ENCODE results near the gene TGM1.
A peak's percentile ranks its signal among the peaks of the same experiment; 100 is the strongest.

Gene TGM1

DNA sequence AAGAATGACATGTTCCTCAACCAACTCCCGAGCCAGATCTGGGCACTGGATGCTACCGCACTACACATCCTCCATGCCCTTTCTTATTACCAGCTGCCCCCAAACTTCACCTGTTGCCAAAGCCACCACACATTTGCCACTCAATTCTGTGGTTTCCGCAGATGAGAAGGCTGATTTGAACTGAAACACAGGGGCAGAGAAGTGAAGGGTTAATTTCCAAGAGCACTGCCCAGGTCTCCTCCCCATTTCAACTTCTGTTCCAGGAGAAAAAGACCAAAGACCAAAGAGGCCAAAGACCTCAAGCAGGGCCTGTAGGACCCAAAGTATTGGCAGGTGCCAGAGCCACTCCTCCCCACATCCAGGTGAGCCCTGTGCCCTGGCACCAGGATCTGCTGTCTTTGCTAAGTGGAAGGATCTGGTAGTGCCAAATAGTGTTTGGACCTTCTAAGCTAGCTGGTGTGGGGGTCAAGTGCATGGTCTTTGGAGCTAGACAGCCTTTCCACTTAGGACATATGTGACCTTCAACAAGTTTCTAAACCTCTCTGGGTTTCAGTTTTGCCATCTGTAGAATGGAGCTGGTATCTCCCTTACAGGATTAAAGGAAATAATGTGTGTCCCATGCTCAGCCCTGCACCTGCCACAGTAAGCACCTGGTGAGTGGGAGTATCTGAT, 28.6 kb upstream of the TGM1 start:
- DNase-seq = no peak

GRCh38 chr14:24290746-24291145, 27.8 kb upstream of the TGM1 start:
- no peak for DNase-seq

- DNase-seq = peak; percentile 84
Measured at GRCh38 chr14:24289649-24290280, 26.8 kb upstream of the TGM1 start.

DNA sequence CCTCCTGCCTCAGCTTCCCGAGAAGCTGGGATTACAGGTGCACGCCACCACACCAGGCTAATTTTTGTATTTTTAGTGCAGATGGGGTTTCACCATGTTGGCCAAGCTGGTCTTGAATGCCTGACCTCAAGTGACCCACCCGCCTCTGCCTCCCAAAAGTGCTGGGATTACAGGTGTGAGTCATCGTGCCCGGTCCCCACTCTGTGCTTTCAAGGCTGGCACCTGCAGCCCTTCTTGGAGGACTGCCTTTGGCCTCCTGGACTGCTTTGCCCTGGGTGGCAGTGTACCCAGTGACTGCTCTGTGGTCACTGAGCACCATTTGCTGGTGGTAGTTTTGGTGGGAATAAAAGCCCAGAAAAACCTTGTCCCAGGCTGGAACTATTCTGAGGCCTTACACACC, 24.0 kb upstream of the TGM1 start:
- DNase-seq = no peak

- no peak for DNase-seq
Measured at GRCh38 chr14:24285351-24285750, 22.4 kb upstream of the TGM1 start.

DNA sequence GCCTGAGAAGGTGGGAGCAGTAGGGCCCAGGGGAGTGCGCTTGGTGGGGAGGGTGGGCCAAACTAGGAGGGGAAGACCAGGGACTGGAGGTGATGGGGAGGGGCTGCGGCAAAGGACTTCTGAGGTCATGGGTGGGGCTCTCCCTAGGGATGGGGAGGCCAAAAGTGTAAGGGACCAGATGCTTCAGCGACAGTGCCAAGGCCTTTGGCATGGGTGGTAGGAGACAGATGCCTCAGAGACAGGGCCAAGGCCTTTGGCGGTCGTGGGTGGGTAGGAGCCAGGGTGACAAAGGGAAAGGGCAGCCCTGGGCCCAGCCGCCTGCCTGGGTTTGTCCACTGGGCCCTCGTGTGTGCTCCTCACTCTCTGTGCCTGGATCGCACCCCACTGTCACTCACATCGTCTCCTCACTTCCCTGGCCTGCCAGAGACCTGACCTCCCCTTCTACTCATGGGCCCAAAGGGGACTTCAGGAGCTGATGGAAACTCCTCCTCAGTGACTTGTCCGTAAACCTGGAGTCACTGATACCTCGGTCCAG, 21.6 kb upstream of the TGM1 start:
- no peak for DNase-seq

DNA sequence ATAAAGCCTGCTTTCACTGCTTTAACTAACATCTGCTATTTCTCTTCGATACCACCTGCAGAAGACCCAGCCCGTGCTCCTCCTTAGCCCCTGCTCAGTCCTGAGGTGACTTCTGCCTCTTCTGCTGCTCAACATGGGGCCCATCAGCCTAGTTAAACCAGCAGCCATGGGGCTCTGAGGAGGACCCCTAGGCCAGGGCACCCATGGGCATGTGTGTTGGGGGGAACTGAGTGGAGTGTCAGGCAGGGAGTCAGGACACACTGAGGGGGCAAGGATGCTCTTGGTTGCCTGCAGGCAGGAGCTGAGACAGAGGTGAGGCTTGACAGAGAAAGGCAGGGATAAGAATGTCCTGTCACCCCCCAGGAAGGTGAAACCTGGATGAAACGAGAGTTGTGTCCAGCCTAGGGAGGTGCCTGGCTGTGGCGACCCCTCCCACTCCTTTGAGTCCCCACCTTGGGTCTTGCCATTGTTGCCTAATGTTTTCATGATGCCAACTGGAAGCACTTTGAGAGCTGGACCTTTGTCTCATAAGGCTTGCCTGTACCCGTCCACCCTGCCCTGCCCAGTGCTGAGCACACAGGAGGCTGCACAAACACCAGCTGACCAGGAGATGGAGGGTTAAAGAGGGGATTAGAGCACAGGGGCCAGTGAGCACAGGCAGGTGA, 21.0 kb upstream of the TGM1 start:
- DNase-seq = no peak

DNA sequence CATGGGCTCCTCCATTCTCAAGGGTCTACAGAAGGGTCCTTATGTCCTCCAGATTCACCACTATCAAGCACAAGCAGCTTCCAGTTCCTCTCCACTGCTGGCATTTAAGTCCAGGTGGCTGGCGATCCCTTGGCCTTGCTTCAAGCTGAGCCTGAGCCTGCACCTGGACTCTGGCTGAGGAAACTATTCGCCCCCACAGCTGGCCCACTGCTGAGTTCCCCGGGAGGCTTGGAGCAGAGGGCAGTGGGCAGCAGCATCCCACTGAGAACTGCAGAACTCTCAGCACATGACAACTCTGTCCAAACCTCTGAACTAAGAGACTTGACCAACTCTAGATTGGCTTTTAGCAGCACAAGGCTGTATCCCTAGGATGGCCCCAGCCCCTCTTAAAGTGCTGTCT, 19.8 kb upstream of the TGM1 start:
- no peak for DNase-seq

GRCh38 chr14:24281636-24282035, 18.7 kb upstream of the TGM1 start:
- DNase-seq = no peak

DNA sequence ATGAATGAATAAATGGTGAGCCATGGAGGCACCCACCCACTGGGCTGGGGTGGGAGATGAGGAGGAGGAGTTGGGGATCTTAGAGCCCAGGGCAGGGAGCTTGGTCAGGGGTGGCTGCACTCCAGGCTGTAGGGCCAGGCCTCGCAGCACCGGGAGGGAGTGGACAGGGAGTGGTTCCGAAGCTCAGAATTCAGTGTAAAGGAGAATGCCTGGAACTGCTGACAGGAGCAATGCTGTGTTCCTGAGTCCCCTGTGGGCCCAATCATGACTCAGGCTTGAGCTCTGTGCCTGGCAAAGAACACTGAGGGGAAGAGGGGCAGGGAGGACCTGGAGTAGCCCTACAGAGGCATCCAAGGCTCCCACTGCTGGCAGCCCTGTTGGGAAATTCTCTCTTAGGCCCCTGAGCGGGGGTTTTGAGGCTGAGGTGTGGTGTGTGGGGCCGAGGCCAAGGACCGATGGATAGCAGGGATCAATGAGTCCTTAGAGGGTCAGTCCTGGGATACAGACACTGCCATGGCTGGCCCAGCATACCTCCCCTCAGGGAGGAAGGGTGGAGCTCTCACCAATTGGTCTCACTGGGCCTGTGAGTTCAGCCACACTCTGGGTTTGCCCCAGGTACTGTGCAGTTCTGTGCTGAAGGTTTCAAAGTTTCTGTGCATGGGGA, 18.0 kb upstream of the TGM1 start:
- no peak for DNase-seq

GRCh38 chr14:24279301-24280186, 16.6 kb upstream of the TGM1 start:
- DNase-seq = peak; percentile 66

GRCh38 chr14:24278424-24278823, 15.4 kb upstream of the TGM1 start:
- DNase-seq = no peak

DNA sequence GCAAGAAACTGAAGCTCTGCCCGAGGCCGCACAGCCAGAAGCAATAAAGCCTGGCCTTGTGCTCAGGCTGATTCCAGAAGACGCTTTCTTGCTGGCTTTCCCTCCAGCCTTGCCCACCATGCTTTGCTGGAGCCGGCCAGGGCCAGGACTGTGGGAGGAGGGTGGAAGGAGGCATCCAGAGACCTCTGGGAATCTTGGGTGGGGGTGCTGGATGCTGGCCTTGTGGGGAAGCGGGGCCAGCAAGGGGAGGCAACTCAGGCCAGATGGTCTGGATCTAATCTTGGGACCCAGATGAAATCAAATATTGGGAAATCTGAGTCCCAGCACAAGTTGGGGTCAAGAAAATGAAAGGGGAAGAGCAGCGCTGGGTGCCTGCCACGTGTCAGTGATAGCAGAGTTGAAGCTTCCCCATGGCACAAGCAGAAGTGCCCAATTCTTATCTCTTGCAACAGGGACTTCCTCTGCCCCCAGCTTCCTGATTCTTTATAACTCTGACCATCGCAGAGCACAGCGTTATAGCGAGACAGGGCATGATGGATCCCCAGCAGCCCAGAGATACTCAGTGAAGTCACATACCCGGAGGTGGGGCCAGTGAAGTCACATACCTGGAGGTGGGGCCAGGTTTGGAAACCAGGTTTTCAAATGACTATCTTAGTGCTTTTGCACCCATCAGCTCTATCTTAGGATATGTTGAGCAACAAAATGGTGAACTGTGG, 14.8 kb upstream of the TGM1 start:
- no peak for DNase-seq

DNA sequence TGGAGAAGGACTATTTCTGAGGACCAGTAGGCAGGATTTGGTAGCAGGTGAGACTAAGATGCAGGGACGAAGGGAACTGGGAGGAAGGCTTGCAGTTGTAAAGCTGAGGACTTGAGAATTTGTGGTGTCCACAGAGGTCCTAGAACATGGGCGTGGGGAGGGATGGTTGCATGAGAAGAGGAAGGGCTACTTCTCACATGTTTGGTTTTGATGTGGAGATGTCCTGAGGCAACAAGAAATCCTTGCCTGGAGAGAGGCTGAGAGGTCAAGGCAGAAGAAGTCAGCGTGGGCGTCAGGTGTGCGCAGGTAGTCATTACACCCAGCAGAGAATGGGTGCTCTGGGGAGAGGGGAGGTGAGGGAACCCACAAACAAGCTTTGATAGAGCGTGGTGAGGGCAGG, 14.1 kb upstream of the TGM1 start:
- no peak for DNase-seq

- DNase-seq = peak; percentile 92
Measured at GRCh38 chr14:24274101-24274543, 11.1 kb upstream of the TGM1 start.

- no peak for DNase-seq
Measured at GRCh38 chr14:24273422-24273998, 10.5 kb upstream of the TGM1 start.

GRCh38 chr14:24272467-24272866, 9.5 kb upstream of the TGM1 start:
- no peak for DNase-seq

DNA sequence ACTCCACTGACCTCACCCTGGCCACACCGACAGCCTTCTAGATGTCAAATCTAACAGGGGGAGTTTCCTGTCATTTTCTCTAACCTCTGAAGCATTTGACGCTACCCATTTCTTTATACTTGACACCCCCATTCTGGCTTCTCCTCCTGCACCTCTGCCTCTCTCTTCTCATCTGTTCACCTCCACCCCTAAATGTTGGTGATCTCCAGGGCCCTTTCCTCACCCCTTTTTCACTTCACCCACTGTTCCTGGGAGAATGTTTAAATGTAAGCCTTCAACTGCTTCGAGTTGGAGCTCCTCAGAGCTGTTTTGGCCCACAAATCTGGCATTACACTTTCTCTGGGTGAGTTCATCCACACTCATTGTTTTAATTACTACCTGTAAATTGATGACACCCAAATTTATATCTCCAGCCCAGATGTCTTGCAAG, 8.9 kb upstream of the TGM1 start:
- no peak for DNase-seq

DNA sequence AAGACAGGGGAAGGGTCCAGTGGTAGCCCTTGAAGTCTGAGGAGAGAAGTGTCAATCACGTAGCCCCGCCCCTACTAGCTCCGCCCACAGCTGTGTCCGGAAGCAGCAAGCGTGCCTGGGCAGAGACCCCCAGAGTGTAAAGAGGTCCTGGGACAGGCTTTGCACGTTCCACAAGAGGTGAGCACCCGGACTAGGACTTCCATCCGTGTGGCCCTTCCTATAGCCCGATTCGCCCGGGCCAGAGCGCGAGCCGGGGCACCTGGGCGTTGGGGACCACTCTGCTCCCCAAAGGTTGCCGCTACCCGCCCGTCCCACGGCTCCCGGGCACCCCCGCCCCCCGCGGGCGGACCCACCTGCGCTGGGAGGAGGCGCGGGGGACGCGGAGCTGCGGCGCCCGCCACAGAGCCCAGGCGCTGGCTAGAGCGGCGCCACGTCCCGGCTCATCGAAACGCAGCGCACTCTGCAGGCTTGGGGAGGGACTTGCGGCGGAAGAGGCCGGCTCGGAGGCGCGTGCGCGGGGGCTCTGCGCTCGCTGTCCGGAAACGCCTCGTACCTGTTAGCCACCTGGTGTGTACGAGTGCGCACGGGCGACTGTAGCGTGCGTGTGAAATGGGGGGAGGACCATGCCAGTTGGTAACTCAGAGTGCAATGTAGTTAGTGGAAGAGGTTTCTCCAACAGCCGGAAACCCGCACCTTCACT, 8.3 kb upstream of the TGM1 start, which contains the start of gene RABGGTA:
Gene RABGGTA, minus strand, starts transcription at position 464 of the 700 bp plus-strand sequence. CDS start 482 bp downstream, outside the sequence.
- DNase-seq = peak; percentile 90

- no peak for DNase-seq
Measured at GRCh38 chr14:24270537-24271133, 7.7 kb upstream of the TGM1 start.

Measured in activated CD4-positive, alpha-beta T cell treated with anti-CD3 and anti-CD28 coated beads, Interleukin-2, amount 50 U/mL, for 16 hours (primary cell).